ENCODE measurements around the gene PIK3C2G.
"Not testable (repeated sequence)": the region's sequence is repeated elsewhere in the genome, so short reads cannot be mapped to it uniquely, and the experiment has no call there.

Gene PIK3C2G

DNA sequence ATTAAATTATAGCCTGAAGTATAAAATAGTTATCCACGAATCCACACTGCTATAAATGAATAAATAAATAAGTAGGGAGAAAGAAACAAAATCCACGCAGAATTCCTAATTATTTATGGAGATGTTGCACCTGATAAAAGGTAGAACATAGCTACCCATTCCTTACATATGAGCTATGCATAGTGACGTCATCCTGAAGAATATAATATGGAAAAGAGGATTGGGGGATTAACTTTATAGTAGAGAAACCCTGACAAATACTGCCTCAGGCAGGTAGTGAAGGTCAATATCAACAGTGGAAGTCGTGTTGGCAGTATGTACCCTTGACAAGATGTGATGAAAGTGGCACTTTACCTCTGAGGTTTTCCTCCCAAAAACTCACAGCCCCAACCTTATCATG, 394.0 kb downstream of the PIK3C2G start:
- DNase-seq: no peak

- DNase-seq: no peak
Observed at GRCh38 chr12:18658179-18658578, 396.9 kb downstream of the PIK3C2G start.

GRCh38 chr12:18658829-18659228, 397.5 kb downstream of the PIK3C2G start:
- DNase-seq: no peak

- DNase-seq: no peak
Observed at GRCh38 chr12:18676141-18676540, 414.8 kb downstream of the PIK3C2G start.

DNA sequence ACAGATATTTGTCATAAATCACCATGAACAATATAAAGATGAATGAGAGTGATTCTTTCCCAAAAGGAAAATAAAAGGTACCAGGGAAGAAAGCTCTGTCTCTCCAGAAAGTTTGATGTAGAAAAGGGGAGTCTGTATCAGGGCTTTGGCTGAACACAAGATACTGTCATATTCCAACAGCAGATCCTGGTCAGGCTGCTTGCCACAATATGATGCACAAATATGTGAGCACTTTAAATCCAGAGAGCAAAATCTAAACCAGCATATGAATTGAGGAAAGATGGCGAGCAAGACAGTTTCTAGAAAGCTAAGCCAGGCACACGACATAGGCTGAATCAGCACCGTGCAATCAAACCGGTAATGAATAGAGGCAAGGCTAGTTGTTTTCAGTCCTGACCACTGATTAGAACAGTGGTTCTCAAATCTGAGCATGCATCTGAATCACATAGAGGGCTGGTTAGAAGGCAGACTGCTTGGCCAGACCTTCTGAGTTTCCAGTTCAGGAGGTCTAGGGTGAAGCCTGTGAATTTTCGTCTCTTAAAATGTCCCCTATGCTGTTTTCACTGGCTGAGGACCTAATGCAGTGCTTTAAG, 415.8 kb downstream of the PIK3C2G start:
- DNase-seq: no peak

DNA sequence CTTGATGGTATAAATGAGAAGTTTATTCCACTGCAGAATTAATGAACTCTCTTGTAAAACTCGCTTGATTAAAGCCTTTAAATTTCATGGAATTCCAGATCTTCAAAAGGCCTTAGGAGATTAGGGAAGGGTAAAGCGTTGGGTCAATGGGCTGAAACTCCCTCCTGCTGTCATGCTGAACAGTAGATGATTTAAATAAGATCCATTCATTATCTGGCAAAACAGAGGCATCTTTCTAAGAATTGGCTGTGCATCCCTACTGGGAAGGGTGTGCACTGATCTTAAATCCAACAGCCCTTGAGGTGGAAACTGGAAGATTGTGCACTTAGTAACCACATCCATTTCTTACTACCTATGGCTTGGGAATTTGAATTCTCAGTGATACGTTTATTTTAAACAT, 420.5 kb downstream of the PIK3C2G start:
- no peak for DNase-seq

DNA sequence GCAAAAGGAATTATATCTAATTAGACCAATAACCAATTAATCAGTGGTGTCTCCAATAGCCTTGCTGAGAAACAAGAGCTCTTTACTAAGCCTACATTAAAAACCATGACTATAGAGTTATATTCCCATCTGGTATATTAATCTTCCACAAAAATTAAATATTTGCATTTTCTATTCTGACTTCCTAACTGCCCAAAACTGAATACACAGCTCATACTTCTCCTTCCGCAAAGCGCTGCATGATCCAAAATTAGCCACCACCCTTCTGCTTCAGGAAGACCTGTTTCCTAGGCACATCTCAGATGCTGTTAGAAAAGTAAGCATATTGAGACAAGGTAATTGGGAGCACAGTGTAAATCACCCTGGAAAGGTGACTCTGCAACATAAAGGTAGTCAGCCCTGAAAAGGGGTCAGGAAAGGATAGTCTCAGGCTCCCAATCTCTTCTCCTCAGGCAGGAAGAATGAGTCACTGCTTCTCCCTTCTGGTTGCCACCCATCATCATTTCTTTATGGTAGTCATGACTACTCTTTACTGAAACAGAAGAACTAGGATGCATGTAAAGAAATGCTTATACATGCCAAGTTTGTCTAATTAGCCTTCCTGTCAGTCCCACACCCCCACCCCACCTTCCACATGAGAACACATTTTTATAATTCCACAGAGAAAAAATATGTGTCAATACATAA, 422.2 kb downstream of the PIK3C2G start:
- DNase-seq: no peak

- no peak for DNase-seq
Observed at GRCh38 chr12:18684430-18684829, 423.1 kb downstream of the PIK3C2G start.

DNA sequence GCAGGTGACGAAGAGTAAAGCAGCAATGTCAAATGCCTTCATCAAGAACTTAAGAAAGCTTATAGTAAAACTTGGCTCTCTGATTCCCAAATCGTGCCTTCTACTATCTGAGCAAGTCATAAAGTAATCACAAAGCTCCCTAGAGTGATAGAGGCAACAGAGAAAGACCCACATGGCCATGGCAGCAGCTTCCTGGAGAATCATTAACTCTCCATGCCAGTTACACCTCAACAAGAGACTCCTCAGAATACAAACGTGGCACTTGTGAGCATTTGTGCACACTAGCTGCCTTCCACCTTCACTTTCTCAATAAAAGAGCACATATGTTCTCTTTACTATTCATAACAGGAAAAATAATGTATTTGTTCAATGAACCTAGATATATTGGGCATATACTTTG, 428.5 kb downstream of the PIK3C2G start:
- DNase-seq: no peak

GRCh38 chr12:18690653-18691052, 429.3 kb downstream of the PIK3C2G start:
- DNase-seq: no peak

DNA sequence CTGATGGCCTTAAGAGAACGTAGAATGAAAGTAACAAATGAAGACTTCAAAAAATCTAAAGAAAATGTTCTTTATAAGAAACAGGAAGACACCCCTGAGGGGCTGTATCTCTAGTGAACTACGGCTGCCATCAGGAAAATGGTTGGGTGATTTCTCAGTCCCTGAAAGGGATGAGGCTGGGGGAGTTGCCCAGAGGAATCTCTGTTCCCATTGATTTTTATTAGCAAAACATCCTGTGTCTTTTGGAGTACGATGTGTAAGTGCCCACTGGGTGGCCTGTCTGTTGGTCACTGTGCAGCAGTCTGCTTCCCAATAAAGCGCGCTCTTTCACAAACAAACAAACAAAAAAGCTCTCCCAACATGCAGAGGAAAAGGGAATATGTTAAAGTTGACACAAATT, 432.7 kb downstream of the PIK3C2G start:
- not testable (repeated sequence) for DNase-seq

GRCh38 chr12:18696971-18697602, 435.8 kb downstream of the PIK3C2G start:
- no peak for DNase-seq

Data from NCI-H510A treated with DMSO at 0.1 percent for 48 hours (cell line).